NT2/D1 (cell line): Measurements from ENCODE around the gene WDR48.

Source experiments
- SUZ12 ChIP-seq: IDR thresholded peaks from 2 replicates; pipeline ENCODE4 v1.6.1; 2011; ENCODE audit not compliant: insufficient read length, insufficient read depth; ENCODE audit errors: extremely low read depth
- YY1 ChIP-seq: IDR thresholded peaks from 2 replicates; pipeline ENCODE4 v1.6.1; 2011; ENCODE audit not compliant: insufficient read length, insufficient read depth
- ZNF274 ChIP-seq: IDR thresholded peaks from 2 replicates; pipeline ENCODE4 v1.6.1; 2011; ENCODE audit warnings: mild to moderate bottlenecking, low read depth, low read length

GRCh38 chr3:39013921-39014509, 37.8 kb upstream of the WDR48 start:
- TF ChIP-seq ZNF274 (no peak), YY1 (no peak), SUZ12 (no peak)
